GM21423 (cell line): Measurements from ENCODE around the gene ATIC.

Source experiments
- ATAC-seq: cut with Tn5 transposase; IDR thresholded peaks from one replicate; pipeline ENCODE4 v1.9.1; 2021; ENCODE audit warnings: mild to moderate bottlenecking, moderate library complexity; ENCODE audit not compliant: unreplicated experiment

ATIC gene

GRCh38 chr2:215396595-215397313 is 84.9 kb downstream of the ATIC start:
- no peak for ATAC-seq

DNA sequence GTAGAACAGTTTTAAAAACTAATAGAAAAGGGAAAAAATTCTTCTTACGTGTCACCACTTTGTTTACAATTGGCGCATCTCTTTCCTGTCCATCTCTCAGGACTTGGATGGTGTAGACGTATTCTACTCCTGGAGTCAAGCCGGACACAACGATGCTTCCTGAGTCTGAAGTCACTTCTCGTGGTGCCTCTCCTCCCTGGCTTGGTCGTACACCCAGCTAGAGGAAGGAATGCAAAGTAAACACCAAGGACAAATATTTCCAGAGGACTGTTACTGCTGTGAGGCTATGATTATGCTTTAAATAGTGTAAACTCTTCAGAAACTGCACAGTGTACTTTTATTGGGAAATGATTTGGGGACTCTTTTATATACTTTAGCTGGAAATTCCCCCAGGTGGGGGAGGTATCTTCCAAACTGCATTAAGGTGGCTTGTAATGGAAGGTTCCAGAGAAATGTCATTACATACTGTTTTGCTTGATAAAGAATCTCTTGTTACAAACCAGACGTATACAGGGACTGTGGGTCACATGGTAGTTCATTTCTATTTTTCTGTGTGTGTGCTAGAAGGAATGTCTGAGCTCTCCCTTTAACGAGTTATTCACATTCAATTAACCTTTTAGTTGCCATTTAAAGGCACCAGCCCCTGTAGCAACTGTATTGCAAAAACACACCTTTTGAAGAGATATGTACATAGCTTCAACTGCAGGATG is 85.9 kb downstream of the ATIC start:
- no peak for ATAC-seq

GRCh38 chr2:215399067-215399716 is 87.3 kb downstream of the ATIC start:
- ATAC-seq: no peak
